Superior temporal gyrus (tissue), 1 donor: ENCODE measurements around the gene EDEM1.
"Not testable (repeated sequence)": the region's sequence is repeated elsewhere in the genome, so short reads cannot be mapped to it uniquely, and the experiment has no call there.

ENCODE experiments used
- DNase-seq: peaks from one replicate; pipeline ENCODE4 v3.0.0-alpha.2; 2016; ENCODE audit errors: extremely low spot score

Gene EDEM1

GRCh38 chr3:5172018-5172417 is 15.5 kb upstream of the EDEM1 start:
- no peak for DNase-seq

GRCh38 chr3:5179036-5179435 is 8.5 kb upstream of the EDEM1 start:
- not testable (repeated sequence) for DNase-seq

GRCh38 chr3:5181469-5182141 is 5.9 kb upstream of the EDEM1 start:
- no peak for DNase-seq

- not testable (repeated sequence) for DNase-seq
Measured at GRCh38 chr3:5183714-5184113, 3.8 kb upstream of the EDEM1 start.

GRCh38 chr3:5184499-5184898 is 3.0 kb upstream of the EDEM1 start:
- DNase-seq: no peak

GRCh38 chr3:5185093-5185673 is 2.3 kb upstream of the EDEM1 start:
- no peak for DNase-seq

GRCh38 chr3:5186089-5186857 is 1.2 kb upstream of the EDEM1 start:
- DNase-seq: no peak

GRCh38 chr3:5186858-5187155 is 700 bp upstream of the EDEM1 start:
- no peak for DNase-seq

GRCh38 chr3:5187920-5188418 is 462 bp downstream of the EDEM1 start:
- DNase-seq: no peak

- no peak for DNase-seq
Measured at GRCh38 chr3:5188419-5189221, 1.1 kb downstream of the EDEM1 start.

GRCh38 chr3:5190147-5190791 is 2.8 kb downstream of the EDEM1 start:
- no peak for DNase-seq

GRCh38 chr3:5191555-5192304 is 4.2 kb downstream of the EDEM1 start:
- no peak for DNase-seq

- no peak for DNase-seq
Measured at GRCh38 chr3:5192571-5193365, 5.3 kb downstream of the EDEM1 start.

GRCh38 chr3:5194341-5194740 is 6.8 kb downstream of the EDEM1 start:
- DNase-seq: no peak

- no peak for DNase-seq
Measured at GRCh38 chr3:5194801-5195509, 7.4 kb downstream of the EDEM1 start.

- no peak for DNase-seq
Measured at GRCh38 chr3:5195605-5196004, 8.1 kb downstream of the EDEM1 start.

- DNase-seq: no peak
Measured at GRCh38 chr3:5197022-5197421, 9.5 kb downstream of the EDEM1 start.

- no peak for DNase-seq
Measured at GRCh38 chr3:5197470-5198312, 10.2 kb downstream of the EDEM1 start.

- no peak for DNase-seq
Measured at GRCh38 chr3:5198313-5198677, 10.8 kb downstream of the EDEM1 start.
